OCI-LY7 (cell line): Measurements from ENCODE around the gene RNF207.

Experiments used
- EZH2phosphoT487 ChIP-seq: fragments of 200-600 bp; sonication (generic); IDR thresholded peaks from 2 replicates; pipeline ENCODE4 v1.6.1; 2018; ENCODE audit warnings: low read depth, borderline replicate concordance, mild to moderate bottlenecking, mixed run types, antibody characterized with exemption, low read length, moderate library complexity, mixed read lengths
- TF ChIP-seq, protein P1 (sequence below): fragments of 200-600 bp; sonication (generic); conservative IDR thresholded peaks from 2 replicates; pipeline ENCODE4 v1.5.1; 2014; ENCODE audit warnings: mild to moderate bottlenecking, antibody characterized with exemption, low read length, moderate library complexity, mixed read lengths

DNA sequence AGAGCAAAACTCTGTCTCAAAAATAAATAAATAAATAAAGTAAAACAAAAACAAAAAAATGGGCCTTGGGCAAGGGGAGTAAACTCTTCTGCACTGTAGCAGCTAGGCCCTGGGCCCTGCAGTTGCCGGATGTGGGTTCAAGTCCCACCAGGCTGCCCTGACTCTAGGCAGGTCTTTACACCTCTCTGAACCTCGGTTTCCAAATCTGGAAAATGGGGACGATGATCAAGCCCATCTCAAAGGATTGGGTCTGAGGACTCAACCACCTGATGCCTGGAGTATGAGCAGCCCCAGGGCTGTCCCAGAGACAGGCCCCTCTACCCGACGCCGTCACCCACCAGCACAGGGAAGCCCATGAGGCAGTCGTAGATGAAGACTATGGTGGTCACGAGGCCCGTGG lies 47.5 kb downstream of the RNF207 start:
- TF ChIP-seq, protein P1, sequence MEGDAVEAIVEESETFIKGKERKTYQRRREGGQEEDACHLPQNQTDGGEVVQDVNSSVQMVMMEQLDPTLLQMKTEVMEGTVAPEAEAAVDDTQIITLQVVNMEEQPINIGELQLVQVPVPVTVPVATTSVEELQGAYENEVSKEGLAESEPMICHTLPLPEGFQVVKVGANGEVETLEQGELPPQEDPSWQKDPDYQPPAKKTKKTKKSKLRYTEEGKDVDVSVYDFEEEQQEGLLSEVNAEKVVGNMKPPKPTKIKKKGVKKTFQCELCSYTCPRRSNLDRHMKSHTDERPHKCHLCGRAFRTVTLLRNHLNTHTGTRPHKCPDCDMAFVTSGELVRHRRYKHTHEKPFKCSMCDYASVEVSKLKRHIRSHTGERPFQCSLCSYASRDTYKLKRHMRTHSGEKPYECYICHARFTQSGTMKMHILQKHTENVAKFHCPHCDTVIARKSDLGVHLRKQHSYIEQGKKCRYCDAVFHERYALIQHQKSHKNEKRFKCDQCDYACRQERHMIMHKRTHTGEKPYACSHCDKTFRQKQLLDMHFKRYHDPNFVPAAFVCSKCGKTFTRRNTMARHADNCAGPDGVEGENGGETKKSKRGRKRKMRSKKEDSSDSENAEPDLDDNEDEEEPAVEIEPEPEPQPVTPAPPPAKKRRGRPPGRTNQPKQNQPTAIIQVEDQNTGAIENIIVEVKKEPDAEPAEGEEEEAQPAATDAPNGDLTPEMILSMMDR = no peak
- TF ChIP-seq EZH2phosphoT487 = no peak
